ENCODE measurements around the gene HOXD10. TPM values are rescaled to one million over a fixed set of nuclear protein-coding genes. Genes with fewer than 3 reads are reported as not detected.

The HOXD10 gene
- total RNA-seq, 5 donors from 2014 or later (not counting 1 experiment from before 2014, with no cell fraction given): not detected

- peak overlapping the region in 1 of 3 donors; percentile 24 for H3K4me3 Mint-ChIP-seq
- H3K4me3 ChIP-seq (ENCODE audit: control insufficient read depth in 1 of 2, extremely low read depth in 1 of 2, low read length in 1 of 2): no peak overlapping the region
- H3K27ac ChIP-seq (ENCODE audit: low read length): no peak overlapping the region
- H3K27me3 Mint-ChIP-seq: peaks cover 61 to 88% of the 10 kb centered on the region in 2 donors
- peaks cover 37 to 72% of the 10 kb centered on the region in 2 experiments for H3K27me3 ChIP-seq (replicated peaks in 1 of 2; ENCODE audit: control insufficient read depth in 2 of 2, extremely low read depth in 1 of 2, insufficient read depth in 2 of 2, low read length in 1 of 2)
- ChIA-PET CTCF (interaction anchor here in 1 of 2 donors (1.0 kb wide), 1 partner anchor 9 kb away, joined by 3 read pairs; no protein-coding TSS in a partner anchor), POLR2A (no interaction called here)
- WGBS (ENCODE audit: insufficient coverage): 0% methylated on average over 1 of the region's 12 CpGs
- H3K36me3 ChIP-seq (ENCODE audit: control insufficient read depth in 2 of 2, extremely low read depth in 1 of 2, insufficient read depth in 1 of 2, low read length in 1 of 2): no peaks in the 10 kb centered on the region
- peaks cover 6 to 16% (median 10%) of the 10 kb centered on the region in 3 donors for H3K4me1 Mint-ChIP-seq
- ATAC-seq (replicated peaks in 1 of 4): no peak
- peak overlapping the region in 1 of 2 donors; percentile 16 for H3K27ac Mint-ChIP-seq
- peaks cover 0 to 5% (median 4%) of the 10 kb centered on the region in 3 donors for H3K9me3 Mint-ChIP-seq
- no peak for DNase-seq
- peaks cover 0 to 25% of the 10 kb centered on the region in 2 experiments for H3K4me1 ChIP-seq (ENCODE audit: control insufficient read depth in 1 of 2, extremely low read depth in 1 of 2, insufficient read depth in 2 of 2, low read length in 2 of 2)
- no peaks in the 10 kb centered on the region for H3K9me3 ChIP-seq
- H3K36me3 Mint-ChIP-seq: no peaks in the 10 kb centered on the region
Observed at GRCh38 chr2:176163672-176164056, 47.1 kb downstream of the HOXD10 start.

- H3K4me3 ChIP-seq (ENCODE audit: control insufficient read depth in 1 of 2, extremely low read depth in 1 of 2, low read length in 1 of 2): no peak overlapping the region
- H3K9me3 ChIP-seq: no peaks in the 10 kb centered on the region
- Mint-ChIP-seq H3K27ac (peak overlapping the region in 1 of 2 donors; percentile 16), H3K36me3 (no peaks in the 10 kb centered on the region), H3K4me3 (peak overlapping the region in 1 of 3 donors; percentile 24), H3K4me1 (peaks cover 6 to 16% (median 10%) of the 10 kb centered on the region in 3 donors), H3K27me3 (peaks cover 61 to 92% of the 10 kb centered on the region in 2 donors), H3K9me3 (peaks cover 0 to 5% (median 4%) of the 10 kb centered on the region in 3 donors)
- ChIA-PET CTCF (interaction anchor here in 1 of 2 donors (1.0 kb wide), 1 partner anchor 9 kb away, joined by 3 read pairs; no protein-coding TSS in a partner anchor), POLR2A (no interaction called here)
- DNase-seq: no peak
- no peak for ATAC-seq (replicated peaks in 1 of 4)
- no peak overlapping the region for H3K27ac ChIP-seq (ENCODE audit: low read length)
- H3K4me1 ChIP-seq (ENCODE audit: control insufficient read depth in 1 of 2, extremely low read depth in 1 of 2, insufficient read depth in 2 of 2, low read length in 2 of 2): peaks cover 0 to 21% of the 10 kb centered on the region in 2 experiments
- 15% methylated on average over 12 of the region's 13 CpGs for WGBS (ENCODE audit: insufficient coverage)
- peaks cover 36 to 72% of the 10 kb centered on the region in 2 experiments for H3K27me3 ChIP-seq (replicated peaks in 1 of 2; ENCODE audit: control insufficient read depth in 2 of 2, extremely low read depth in 1 of 2, insufficient read depth in 2 of 2, low read length in 1 of 2)
- H3K36me3 ChIP-seq (ENCODE audit: control insufficient read depth in 2 of 2, extremely low read depth in 1 of 2, insufficient read depth in 1 of 2, low read length in 1 of 2): no peaks in the 10 kb centered on the region
Observed at GRCh38 chr2:176164201-176164600, 47.6 kb downstream of the HOXD10 start.

- peaks cover 67 to 92% of the 10 kb centered on the region in 2 donors for H3K27me3 Mint-ChIP-seq
- H3K9me3 ChIP-seq: no peaks in the 10 kb centered on the region
- H3K4me3 ChIP-seq (ENCODE audit: control insufficient read depth in 1 of 2, extremely low read depth in 1 of 2, low read length in 1 of 2): peak overlapping the region in 1 of 2 donors; percentile 10
- ATAC-seq (replicated peaks in 1 of 4) (no peak), DNase-seq (no peak)
- H3K36me3 ChIP-seq (ENCODE audit: control insufficient read depth in 2 of 2, extremely low read depth in 1 of 2, insufficient read depth in 1 of 2, low read length in 1 of 2): no peaks in the 10 kb centered on the region
- H3K4me1 ChIP-seq (ENCODE audit: control insufficient read depth in 1 of 2, extremely low read depth in 1 of 2, insufficient read depth in 2 of 2, low read length in 2 of 2): peaks cover 0 to 17% of the 10 kb centered on the region in 2 experiments
- peaks cover 0 to 5% (median 4%) of the 10 kb centered on the region in 3 donors for H3K9me3 Mint-ChIP-seq
- no peak overlapping the region for H3K27ac ChIP-seq (ENCODE audit: low read length)
- POLR2A ChIA-PET: no interaction called here
- 9% methylated on average over 42 of the region's 52 CpGs for WGBS (ENCODE audit: insufficient coverage)
- H3K27ac Mint-ChIP-seq: no peak overlapping the region
- peaks cover 6 to 10% (median 10%) of the 10 kb centered on the region in 3 donors for H3K4me1 Mint-ChIP-seq
- peak overlapping the region in 1 of 3 donors; percentile 24 for H3K4me3 Mint-ChIP-seq
- CTCF ChIA-PET: interaction anchor here in 1 of 2 donors (1.0 kb wide), 1 partner anchor 10 kb away, joined by 3 read pairs; no protein-coding TSS in a partner anchor
- H3K27me3 ChIP-seq (replicated peaks in 1 of 2; ENCODE audit: control insufficient read depth in 2 of 2, extremely low read depth in 1 of 2, insufficient read depth in 2 of 2, low read length in 1 of 2): peaks cover 37 to 72% of the 10 kb centered on the region in 2 experiments
- H3K36me3 Mint-ChIP-seq: no peaks in the 10 kb centered on the region
Observed at GRCh38 chr2:176164611-176165369, 48.2 kb downstream of the HOXD10 start.

- ChIA-PET CTCF (interaction anchor here in 1 of 2 donors (1.7 kb wide), 1 partner anchor 983 kb away, joined by 4 read pairs; no protein-coding TSS in a partner anchor), POLR2A (no interaction called here)
- H3K9me3 ChIP-seq: no peaks in the 10 kb centered on the region
- H3K4me1 ChIP-seq (ENCODE audit: control insufficient read depth in 1 of 2, extremely low read depth in 1 of 2, insufficient read depth in 2 of 2, low read length in 2 of 2): peaks cover 0 to 12% of the 10 kb centered on the region in 2 experiments
- peaks cover 37 to 70% of the 10 kb centered on the region in 2 experiments for H3K27me3 ChIP-seq (replicated peaks in 1 of 2; ENCODE audit: control insufficient read depth in 2 of 2, extremely low read depth in 1 of 2, insufficient read depth in 2 of 2, low read length in 1 of 2)
- H3K4me1 Mint-ChIP-seq: peaks cover 6 to 10% (median 10%) of the 10 kb centered on the region in 3 donors
- H3K27me3 Mint-ChIP-seq: peaks cover 75 to 94% of the 10 kb centered on the region in 2 donors
- DNase-seq (no peak), ATAC-seq (replicated peaks in 1 of 4) (no peak)
- H3K4me3 Mint-ChIP-seq: peak overlapping the region in 1 of 3 donors; percentile 24
- 3% methylated on average over 19 of the region's 26 CpGs for WGBS (ENCODE audit: insufficient coverage)
- H3K4me3 ChIP-seq (ENCODE audit: control insufficient read depth in 1 of 2, extremely low read depth in 1 of 2, low read length in 1 of 2): no peak overlapping the region
- H3K27ac Mint-ChIP-seq: no peak overlapping the region
- H3K36me3 ChIP-seq (ENCODE audit: control insufficient read depth in 2 of 2, extremely low read depth in 1 of 2, insufficient read depth in 1 of 2, low read length in 1 of 2): no peaks in the 10 kb centered on the region
- H3K36me3 Mint-ChIP-seq: no peaks in the 10 kb centered on the region
- no peak overlapping the region for H3K27ac ChIP-seq (ENCODE audit: low read length)
- H3K9me3 Mint-ChIP-seq: peaks cover 0 to 5% (median 4%) of the 10 kb centered on the region in 3 donors
Observed at GRCh38 chr2:176165370-176166050, 48.9 kb downstream of the HOXD10 start.

- Histone ChIP-seq H3K27me3 (replicated peaks in 1 of 2; ENCODE audit: control insufficient read depth in 2 of 2, extremely low read depth in 1 of 2, insufficient read depth in 2 of 2, low read length in 1 of 2) (peaks cover 40 to 70% of the 10 kb centered on the region in 2 experiments), H3K4me1 (ENCODE audit: control insufficient read depth in 1 of 2, extremely low read depth in 1 of 2, insufficient read depth in 2 of 2, low read length in 2 of 2) (peaks cover 0 to 12% of the 10 kb centered on the region in 2 experiments), H3K36me3 (ENCODE audit: control insufficient read depth in 2 of 2, extremely low read depth in 1 of 2, insufficient read depth in 1 of 2, low read length in 1 of 2) (no peaks in the 10 kb centered on the region), H3K4me3 (ENCODE audit: control insufficient read depth in 1 of 2, extremely low read depth in 1 of 2, low read length in 1 of 2) (no peak overlapping the region), H3K27ac (ENCODE audit: low read length) (no peak overlapping the region), H3K9me3 (no peaks in the 10 kb centered on the region)
- Mint-ChIP-seq H3K36me3 (no peaks in the 10 kb centered on the region), H3K9me3 (peaks cover 0 to 5% (median 4%) of the 10 kb centered on the region in 3 donors), H3K4me3 (no peak overlapping the region), H3K4me1 (peaks cover 4 to 10% (median 6%) of the 10 kb centered on the region in 3 donors), H3K27me3 (peaks cover 75 to 93% of the 10 kb centered on the region in 2 donors), H3K27ac (no peak overlapping the region)
- POLR2A ChIA-PET: no interaction called here
- ATAC-seq (replicated peaks in 1 of 4) (no peak), DNase-seq (no peak)
- 0% methylated on average over 1 of the region's 2 CpGs for WGBS (ENCODE audit: insufficient coverage)
- CTCF ChIA-PET: interaction anchor here in 1 of 2 donors (1.0 to 1.7 kb wide), 2 partner anchors 285 to 982 kb away, joined by 3 to 4 read pairs; no protein-coding TSS in a partner anchor
Observed at GRCh38 chr2:176166272-176166671, 49.7 kb downstream of the HOXD10 start.

GRCh38 chr2:176167398-176167797 lies 50.8 kb downstream of the HOXD10 start:
- H3K4me3 Mint-ChIP-seq: no peak overlapping the region
- H3K9me3 Mint-ChIP-seq: peaks cover 0 to 5% (median 4%) of the 10 kb centered on the region in 3 donors
- Histone ChIP-seq H3K4me3 (ENCODE audit: control insufficient read depth in 1 of 2, extremely low read depth in 1 of 2, low read length in 1 of 2) (no peak overlapping the region), H3K27ac (ENCODE audit: low read length) (no peak overlapping the region), H3K4me1 (ENCODE audit: control insufficient read depth in 1 of 2, extremely low read depth in 1 of 2, insufficient read depth in 2 of 2, low read length in 2 of 2) (peaks cover 0 to 18% of the 10 kb centered on the region in 2 experiments), H3K27me3 (replicated peaks in 1 of 2; ENCODE audit: control insufficient read depth in 2 of 2, extremely low read depth in 1 of 2, insufficient read depth in 2 of 2, low read length in 1 of 2) (peaks cover 39 to 70% of the 10 kb centered on the region in 2 experiments), H3K9me3 (no peaks in the 10 kb centered on the region), H3K36me3 (ENCODE audit: control insufficient read depth in 2 of 2, extremely low read depth in 1 of 2, insufficient read depth in 1 of 2, low read length in 1 of 2) (no peaks in the 10 kb centered on the region)
- H3K36me3 Mint-ChIP-seq: no peaks in the 10 kb centered on the region
- CTCF ChIA-PET: interaction anchor here (0.6 to 1.7 kb wide), 5 partner anchors 284 to 1826 kb away, joined by 3 to 6 read pairs (median 4); no protein-coding TSS in a partner anchor
- H3K27ac Mint-ChIP-seq: no peak overlapping the region
- H3K27me3 Mint-ChIP-seq: peaks cover 72 to 90% of the 10 kb centered on the region in 2 donors
- no peak for DNase-seq
- WGBS (ENCODE audit: insufficient coverage): no CpG with 5 or more reads among the region's 1 CpG
- H3K4me1 Mint-ChIP-seq: peaks cover 5 to 10% (median 8%) of the 10 kb centered on the region in 3 donors
- ATAC-seq (replicated peaks in 1 of 4): no peak
- POLR2A ChIA-PET: interaction anchor here in 1 of 2 donors (0.6 kb wide), 1 partner anchor 1139 kb away, joined by 3 read pairs; no protein-coding TSS in a partner anchor

All from T-cell (primary cell).